Hepatocyte (in vitro differentiated cells): ENCODE measurements around the gene PRDM5. TPM values are rescaled to one million over a fixed set of nuclear protein-coding genes. Genes with fewer than 3 reads are reported as not detected.

Source experiments
- DNase-seq: peaks from one replicate; pipeline ENCODE4 v3.0.0-alpha.2; 2016; ENCODE audit warnings: low spot score
- H2AFZ ChIP-seq: fragments of 200-600 bp; sonication (generic); 2 replicates; pipeline ENCODE4 v1.6.0; 2016; ENCODE audit warnings: antibody characterized with exemption, mild to moderate bottlenecking
- H3K27ac ChIP-seq: fragments of 200-600 bp; sonication (generic); 2 replicates; pipeline ENCODE4 v1.5.1; 2016; ENCODE audit warnings: mild to moderate bottlenecking
- H3K27me3 ChIP-seq: fragments of 200-600 bp; sonication (generic); 2 replicates; pipeline ENCODE4 v1.6.1; 2016
- H3K36me3 ChIP-seq: fragments of 200-600 bp; sonication (generic); replicated peaks from 2 replicates; pipeline ENCODE4 v1.5.1; 2016; ENCODE audit warnings: low read depth; ENCODE audit not compliant: insufficient read depth
- H3K4me1 ChIP-seq: fragments of 200-600 bp; sonication (generic); 2 replicates; pipeline ENCODE4 v1.5.1; 2016; ENCODE audit warnings: mild to moderate bottlenecking, moderate library complexity; ENCODE audit not compliant: insufficient read depth
- H3K4me2 ChIP-seq: fragments of 200-600 bp; sonication (generic); 2 replicates; pipeline ENCODE4 v1.6.0; 2016
- H3K4me3 ChIP-seq: fragments of 200-600 bp; sonication (generic); 2 replicates; pipeline ENCODE4 v1.5.1; 2016; ENCODE audit warnings: mild to moderate bottlenecking
- H3K79me2 ChIP-seq: fragments of 200-600 bp; sonication (generic); 2 replicates; pipeline ENCODE4 v1.6.0; 2017; ENCODE audit warnings: mild to moderate bottlenecking
- H3K9me2 ChIP-seq: fragments of 200-600 bp; sonication (generic); replicated peaks from 2 replicates; pipeline ENCODE4 v1.6.0; 2017; ENCODE audit warnings: mild to moderate bottlenecking; ENCODE audit not compliant: insufficient read depth
- H3K9me3 ChIP-seq: fragments of 200-600 bp; sonication (generic); 2 replicates; pipeline ENCODE4 v1.5.1; 2016; ENCODE audit warnings: low read depth, mild to moderate bottlenecking
- H4K20me1 ChIP-seq: fragments of 200-600 bp; sonication (generic); 2 replicates; pipeline ENCODE4 v1.6.0; 2016; ENCODE audit warnings: mild to moderate bottlenecking; ENCODE audit not compliant: insufficient read depth, poor library complexity, severe bottlenecking
- CTCF ChIP-seq: fragments of 200-600 bp; sonication (generic); IDR thresholded peaks from 2 replicates; pipeline ENCODE4 v1.5.1; 2016; ENCODE audit warnings: antibody characterized with exemption, mild to moderate bottlenecking; ENCODE audit not compliant: poor library complexity
- EZH2 ChIP-seq: fragments of 200-600 bp; sonication (generic); IDR thresholded peaks from 2 replicates; pipeline ENCODE4 v1.6.1; 2016; ENCODE audit warnings: antibody characterized with exemption, mild to moderate bottlenecking, borderline replicate concordance
- EZH2phosphoT487 ChIP-seq: fragments of 200-600 bp; sonication (generic); IDR thresholded peaks from one replicate; pipeline ENCODE4 v1.6.1; 2018; ENCODE audit warnings: antibody characterized with exemption, mild to moderate bottlenecking, low read depth, moderate library complexity; ENCODE audit not compliant: unreplicated experiment, severe bottlenecking
- WGBS: methylation state at CpG from one replicate; pipeline ENCODE4 v1.1.6; 2016; ENCODE audit warnings: low lambda C conversion rate; ENCODE audit errors: missing lambda C conversion rate; 5-methylcytosine and 5-hydroxymethylcytosine counted together
- polyA plus RNA-seq: library from polyadenylated mRNA; unstranded; fragments of >200 nt; fragmentation: Nextera tagmentation; extraction: Ambion mirVana; gene quantifications from 2 replicates; pipeline ENCODE4 v1.2.1, GENCODE V29; 2016
- total RNA-seq: library from RNA; depleted of rRNA; stranded (reverse); fragments of >200 nt; gene quantifications from 2 replicates; pipeline ENCODE4 v1.2.3, GENCODE V29; 2014

PRDM5 gene
- total and polyA plus RNA-seq, 2 experiments from 2014 or later, result 4.2 to 21.2 TPM

GRCh38 chr4:120723986-120724385 lies 198.5 kb downstream of the PRDM5 start:
- H3K4me3 ChIP-seq, result no peak overlapping the region
- no peaks in the 10 kb centered on the region for H4K20me1 ChIP-seq
- TF ChIP-seq EZH2phosphoT487, result no peak
- TF ChIP-seq EZH2, result no peak
- no peak for TF ChIP-seq CTCF
- H3K4me1 ChIP-seq, result no peaks in the 10 kb centered on the region
- H2AFZ ChIP-seq, result no peak overlapping the region
- H3K36me3 ChIP-seq, result no peaks in the 10 kb centered on the region
- H3K4me2 ChIP-seq, result no peak overlapping the region
- H3K9me2 ChIP-seq, result no peaks in the 10 kb centered on the region
- no peaks in the 10 kb centered on the region for H3K9me3 ChIP-seq
- no peaks in the 10 kb centered on the region for H3K79me2 ChIP-seq
- no peaks in the 10 kb centered on the region for H3K27me3 ChIP-seq
- no peak overlapping the region for H3K27ac ChIP-seq
- 85% methylated on average over 2 of the region's 2 CpGs for WGBS
- no peak for DNase-seq

GRCh38 chr4:120723105-120723504 lies 199.4 kb downstream of the PRDM5 start:
- Histone ChIP-seq H3K9me3 (no peaks in the 10 kb centered on the region), H3K4me2 (no peak overlapping the region), H3K4me3 (no peak overlapping the region), H3K27ac (no peak overlapping the region), H3K4me1 (no peaks in the 10 kb centered on the region), H3K79me2 (no peaks in the 10 kb centered on the region), H2AFZ (no peak overlapping the region), H3K27me3 (no peaks in the 10 kb centered on the region), H3K36me3 (no peaks in the 10 kb centered on the region), H4K20me1 (no peaks in the 10 kb centered on the region), H3K9me2 (no peaks in the 10 kb centered on the region)
- no peak for TF ChIP-seq EZH2phosphoT487
- TF ChIP-seq CTCF, result no peak
- no peak for TF ChIP-seq EZH2
- no peak for DNase-seq
- WGBS, result 62% methylated on average over 3 of the region's 3 CpGs

GRCh38 chr4:120722655-120723054 lies 199.9 kb downstream of the PRDM5 start:
- H3K4me1 ChIP-seq, result no peaks in the 10 kb centered on the region
- no peaks in the 10 kb centered on the region for H3K9me3 ChIP-seq
- TF ChIP-seq CTCF (no peak), EZH2phosphoT487 (no peak), EZH2 (no peak)
- no peak overlapping the region for H2AFZ ChIP-seq
- H3K36me3 ChIP-seq, result no peaks in the 10 kb centered on the region
- no peak for DNase-seq
- H3K79me2 ChIP-seq, result no peaks in the 10 kb centered on the region
- H4K20me1 ChIP-seq, result no peaks in the 10 kb centered on the region
- H3K4me3 ChIP-seq, result no peak overlapping the region
- H3K27me3 ChIP-seq, result no peaks in the 10 kb centered on the region
- H3K27ac ChIP-seq, result no peak overlapping the region
- no peak overlapping the region for H3K4me2 ChIP-seq
- WGBS, result 94% methylated on average over 7 of the region's 7 CpGs
- no peaks in the 10 kb centered on the region for H3K9me2 ChIP-seq

GRCh38 chr4:120720354-120720934 lies 202.1 kb downstream of the PRDM5 start:
- H2AFZ ChIP-seq, result no peak overlapping the region
- no peak for DNase-seq
- H3K9me2 ChIP-seq, result no peaks in the 10 kb centered on the region
- TF ChIP-seq EZH2phosphoT487 (no peak), CTCF (no peak), EZH2 (no peak)
- H3K36me3 ChIP-seq, result no peaks in the 10 kb centered on the region
- no peak overlapping the region for H3K4me3 ChIP-seq
- 70% methylated on average over 5 of the region's 5 CpGs for WGBS
- H3K27ac ChIP-seq, result no peak overlapping the region
- H3K79me2 ChIP-seq, result no peaks in the 10 kb centered on the region
- H3K9me3 ChIP-seq, result no peaks in the 10 kb centered on the region
- no peak overlapping the region for H3K4me2 ChIP-seq
- no peaks in the 10 kb centered on the region for H3K27me3 ChIP-seq
- no peaks in the 10 kb centered on the region for H4K20me1 ChIP-seq
- H3K4me1 ChIP-seq, result no peaks in the 10 kb centered on the region
